K562 (cell line): ENCODE results near the gene AS3MT. TPM values are rescaled to one million over a fixed set of nuclear protein-coding genes. Genes with fewer than 3 reads are reported as not detected.

ENCODE experiments used
- ATAC-seq: fragments of 200-7000 bp; cut with Tn5 transposase; 3 replicates; pipeline ENCODE4 v1.9.1; 2020; ENCODE audit warnings: moderate library complexity
- BruUV-seq: library from RNA; stranded (reverse); fragments of 400-500 nt; replicated peaks from 2 replicates; lab custom pipeline; 2021; lab: Mats Ljungman, UMichigan
- CTCF ChIA-PET: fragments of 300-600 bp; formaldehyde crosslinking; extraction: SDS; loops from one replicate; lab custom pipeline; 2021; ENCODE audit warnings: low intra/inter-chr PET ratio; lab: Yijun Ruan, JAX
- POLR2A ChIA-PET: fragments of 300-600, 350-650 bp; sonication (Branson Sonifier 250); formaldehyde crosslinking; extraction: SDS; loops from one replicate; lab custom pipeline; 2021; ENCODE audit warnings: antibody characterized with exemption, inconsistent platforms; lab: Yijun Ruan, JAX
- DNase-seq, 4 experiments: peaks; one replicate each; pipeline versions ENCODE4 v3.0.0 to v3.0.0-alpha.2; 2011 to 2018; ENCODE audit warnings: low spot score in 3 of 4, mixed read lengths in 3 of 4; ENCODE audit errors: extremely low read depth in 1 of 4
- FAIRE-seq: peaks from 2 replicates; lab custom pipeline; 2011; peaks lifted over from hg19 to GRCh38; lab: Jason Lieb, UNC
- H2AFZ ChIP-seq: 2 replicates; pipeline ENCODE4 v1.6.0; 2011; ENCODE audit warnings: low read depth, low read length, control low read depth, inconsistent platforms
- H3K27ac ChIP-seq: fragments of 200-600 bp; 3 replicates; pipeline ENCODE4 v1.8.0; 2011; ENCODE audit warnings: low read depth, mild to moderate bottlenecking, control low read depth, inconsistent platforms, low read length, moderate library complexity, mixed read lengths; ENCODE audit errors: extremely low read depth
- H3K27me3 ChIP-seq, 2 experiments: fragments of 300-600 bp in 1 of 2; 2 replicates in 1 of 2; 3 replicates in 1 of 2; pipeline versions ENCODE4 v1.6.0 to v1.8.0; 2011; ENCODE audit warnings: inconsistent platforms in 2 of 2, low read length in 2 of 2, mild to moderate bottlenecking in 1 of 2, mixed read lengths in 1 of 2, moderate library complexity in 1 of 2; ENCODE audit not compliant: control insufficient read depth in 2 of 2, insufficient read depth in 2 of 2
- H3K36me3 ChIP-seq: fragments of 300-600 bp; 3 replicates; pipeline ENCODE4 v1.8.0; 2011; ENCODE audit warnings: mild to moderate bottlenecking, low read length, inconsistent platforms; ENCODE audit not compliant: control insufficient read depth, insufficient read depth
- H3K4me1 ChIP-seq, 2 experiments: fragments of 200-600 bp in 1 of 2; replicated peaks in 1 of 2; 2 replicates in 1 of 2; 3 replicates in 1 of 2; pipeline versions ENCODE4 v1.5.1 to v1.8.0; 2011; ENCODE audit warnings: inconsistent platforms in 2 of 2, low read length in 2 of 2, mild to moderate bottlenecking in 1 of 2, mixed read lengths in 1 of 2, moderate library complexity in 1 of 2; ENCODE audit not compliant: control insufficient read depth in 2 of 2, insufficient read depth in 2 of 2
- H3K4me2 ChIP-seq: 2 replicates; pipeline ENCODE4 v1.6.1; 2011; ENCODE audit warnings: low read length, control low read depth, inconsistent platforms, mixed read lengths; ENCODE audit not compliant: insufficient read depth
- H3K4me3 ChIP-seq: fragments of 200-600 bp; sonication (generic), shearing (Covaris generic); 2 replicates; pipeline ENCODE4 v1.5.1; 2016; ENCODE audit warnings: control low read depth, inconsistent platforms
- H3K79me2 ChIP-seq: fragments of 200-600 bp; 3 replicates; pipeline ENCODE4 v1.8.0; 2011; ENCODE audit warnings: low read length, inconsistent platforms; ENCODE audit not compliant: control insufficient read depth, insufficient read depth
- H3K9ac ChIP-seq, 2 experiments: 2 replicates each; pipeline versions ENCODE4 v1.6.0 to v1.6.1; 2011; ENCODE audit warnings: low read depth in 2 of 2, low read length in 2 of 2, control low read depth in 1 of 2, inconsistent platforms in 1 of 2, mild to moderate bottlenecking in 1 of 2, mixed read lengths in 1 of 2; ENCODE audit not compliant: insufficient read depth in 1 of 2
- H3K9me1 ChIP-seq: one replicate; pipeline ENCODE4 v1.6.0; 2011; ENCODE audit warnings: inconsistent platforms, mild to moderate bottlenecking, low read length, moderate library complexity; ENCODE audit not compliant: control insufficient read depth, insufficient read depth
- H3K9me3 ChIP-seq: replicated peaks from 2 replicates; pipeline ENCODE4 v1.5.1; 2011; ENCODE audit warnings: low read depth, low read length, inconsistent platforms; ENCODE audit not compliant: control insufficient read depth, insufficient read depth
- H4K20me1 ChIP-seq: replicated peaks from 2 replicates; pipeline ENCODE4 v1.6.1; 2011; ENCODE audit warnings: low read length, inconsistent platforms, mixed read lengths; ENCODE audit not compliant: control insufficient read depth, insufficient read depth
- ARHGAP35 ChIP-seq: fragments of 450-650 bp; IDR thresholded peaks from 2 replicates; pipeline ENCODE4 v1.6.1; 2018; ENCODE audit not compliant: partially characterized antibody
- BCL6 ChIP-seq: fragments of 250-450 bp; sonication (Bioruptor Pico); IDR thresholded peaks from 2 replicates; pipeline ENCODE4 v1.4.0; 2020
- C11orf30 ChIP-seq: fragments of 450-650 bp; IDR thresholded peaks from 2 replicates; pipeline ENCODE4 v1.6.1; 2016; ENCODE audit warnings: low read depth, mild to moderate bottlenecking
- CXXC5 ChIP-seq: fragments of 250-450 bp; sonication (Bioruptor Pico); IDR thresholded peaks from 2 replicates; pipeline ENCODE4 v1.8.0; 2022; ENCODE audit warnings: inconsistent platforms, mild to moderate bottlenecking, moderate library complexity
- FOSL1 ChIP-seq: fragments of 200-800 bp; sonication (Bioruptor generic); conservative IDR thresholded peaks from 2 replicates; pipeline ENCODE4 v1.6.1; 2016; ENCODE audit warnings: missing genetic modification characterization, missing compliant biosample characterization
- RBM14 ChIP-seq: fragments of 200-400 bp; formaldehyde crosslinking; IDR thresholded peaks from 2 replicates; pipeline ENCODE4 v1.6.1; 2018; ENCODE audit warnings: low read depth, mild to moderate bottlenecking, low read length, moderate library complexity, borderline replicate concordance; ENCODE audit not compliant: insufficient read depth
- THAP12 ChIP-seq: fragments of 250-450 bp; sonication (Bioruptor Pico); IDR thresholded peaks from 2 replicates; pipeline ENCODE4 v1.9.0; 2021; ENCODE audit warnings: mild to moderate bottlenecking, inconsistent platforms
- ZBTB34 ChIP-seq: fragments of 250-450 bp; sonication (Bioruptor Pico); IDR thresholded peaks from 2 replicates; pipeline ENCODE4 v1.8.0; 2021; ENCODE audit warnings: mild to moderate bottlenecking, moderate library complexity
- ZFPM2 ChIP-seq: fragments of 250-450 bp; sonication (Bioruptor Pico); IDR thresholded peaks from 2 replicates; pipeline ENCODE4 v1.5.1; 2022; ENCODE audit warnings: mild to moderate bottlenecking
- ZNF175 ChIP-seq: fragments of 200-800 bp; sonication (Bioruptor generic); IDR thresholded peaks from 2 replicates; pipeline ENCODE4 v1.6.1; 2016; ENCODE audit warnings: low read depth, mild to moderate bottlenecking, missing genetic modification characterization, missing compliant biosample characterization
- ZNF41 ChIP-seq: fragments of 250-450 bp; sonication (Bioruptor Pico); conservative IDR thresholded peaks from 2 replicates; pipeline ENCODE4 v1.4.0; 2020; ENCODE audit warnings: mild to moderate bottlenecking
- WGBS: fragments of 100-300 bp; shearing (Covaris generic); methylation state at CpG from one replicate; pipeline ENCODE4 v1.1.6; 2016; ENCODE audit warnings: low coverage, mixed read lengths; ENCODE audit not compliant: insufficient coverage; ENCODE audit errors: missing lambda C conversion rate; 5-methylcytosine and 5-hydroxymethylcytosine counted together
- in situ Hi-C: fragments of 300-500 bp; cut with MboI; formaldehyde crosslinking; loops from 4 replicates; pipeline ENCODE4 v1.15.0; 2018; ENCODE audit warnings: inconsistent platforms, mixed read lengths
- intact Hi-C: fragments of 100-400 bp; cut with micrococcal nuclease; formaldehyde crosslinking; loops from 2 replicates; pipeline ENCODE4 v1.14.2; 2022
- polyA plus RNA-seq, 8 experiments: library from polyadenylated mRNA; depleted of rRNA in 4 of 8; stranded (reverse) in 5 of 8; unstranded in 3 of 8; fragments of >200 nt; fragmentation: Nextera tagmentation in 2 of 8; fragmentation: Illumina TruSeq in 1 of 8; extraction: Ambion mirVana in 2 of 8; extraction: Trizol in 1 of 8; gene quantifications; 2 replicates each; pipeline versions ENCODE4 v1.2.1 to v1.2.3, GENCODE V29; 2011 to 2014; ENCODE audit warnings: inconsistent platforms in 1 of 8, missing spikeins in 1 of 8
- total RNA-seq, 7 experiments: library from RNA; depleted of rRNA in 6 of 7; stranded (reverse); fragments of >200 nt in 6 of 7; fragmentation: Illumina TruSeq in 2 of 7; extraction: Trizol in 2 of 7; gene quantifications; 2 replicates each; pipeline versions ENCODE4 v1.2.1 to v1.2.3, GENCODE V29; 2011 to 2021; ENCODE audit warnings: low replicate concordance in 1 of 7
- TF ChIP-seq, protein P1 (sequence below): fragments of 450-650 bp; formaldehyde crosslinking; IDR thresholded peaks from 2 replicates; pipeline ENCODE4 v1.4.0; 2022; ENCODE audit warnings: missing genetic modification characterization
- TF ChIP-seq, protein P2 (sequence below): fragments of 450-650 bp; IDR thresholded peaks from 2 replicates; pipeline ENCODE4 v1.6.1; 2017; ENCODE audit warnings: antibody characterized with exemption, mild to moderate bottlenecking
- TF ChIP-seq, protein P3 (sequence below): sonication (generic); formaldehyde crosslinking; IDR thresholded peaks from 2 replicates; pipeline ENCODE4 v1.9.0; 2022; ENCODE audit warnings: mild to moderate bottlenecking, missing genetic modification reagents

The AS3MT gene
- total and polyA plus RNA-seq, 9 of the 15 experiments (the other 6 are each of a cell fraction or from before 2014, with no cell fraction given), result 0.04 to 0.33 (median 0.19) TPM; not detected in 2

GRCh38 chr10:102946992-102947391 lies 77.7 kb downstream of the AS3MT start:
- H3K9me3 ChIP-seq, result no peaks in the 10 kb centered on the region
- H3K79me2 ChIP-seq, result no peaks in the 10 kb centered on the region
- H3K9me1 ChIP-seq, result no peaks in the 10 kb centered on the region
- ChIA-PET CTCF (no interaction called here), POLR2A (no interaction called here)
- 0% methylated on average over 1 of the region's 2 CpGs for WGBS
- H2AFZ ChIP-seq, result no peak overlapping the region
- in situ Hi-C loops, result no loop called here
- H3K27ac ChIP-seq, result no peak overlapping the region
- H3K27me3 ChIP-seq, result no peaks in the 10 kb centered on the region
- no peak for FAIRE-seq
- H3K4me1 ChIP-seq, result peaks cover 7 to 14% of the 10 kb centered on the region in 2 experiments
- no peak overlapping the region for H3K9ac ChIP-seq
- H3K4me2 ChIP-seq, result no peak overlapping the region
- BruUV-seq, result no TSS peak
- intact Hi-C loops, result no loop called here
- DNase-seq, result no peak
- H3K36me3 ChIP-seq, result no peaks in the 10 kb centered on the region
- no peak overlapping the region for H3K4me3 ChIP-seq
- no peak for ATAC-seq
- H4K20me1 ChIP-seq, result no peaks in the 10 kb centered on the region
- TF ChIP-seq THAP12 (CRISPR knock-in tag) (no peak), ZFPM2 (CRISPR knock-in tag) (no peak), ZBTB34 (CRISPR knock-in tag) (no peak), RBM14 (no peak), ZNF41 (CRISPR knock-in tag) (no peak), ARHGAP35 (no peak), FOSL1 (tag) (no peak), CXXC5 (no peak), BCL6 (CRISPR knock-in tag) (no peak), C11orf30 (no peak), ZNF175 (CRISPR knock-in tag) (no peak)
- TF ChIP-seq, protein P1, sequence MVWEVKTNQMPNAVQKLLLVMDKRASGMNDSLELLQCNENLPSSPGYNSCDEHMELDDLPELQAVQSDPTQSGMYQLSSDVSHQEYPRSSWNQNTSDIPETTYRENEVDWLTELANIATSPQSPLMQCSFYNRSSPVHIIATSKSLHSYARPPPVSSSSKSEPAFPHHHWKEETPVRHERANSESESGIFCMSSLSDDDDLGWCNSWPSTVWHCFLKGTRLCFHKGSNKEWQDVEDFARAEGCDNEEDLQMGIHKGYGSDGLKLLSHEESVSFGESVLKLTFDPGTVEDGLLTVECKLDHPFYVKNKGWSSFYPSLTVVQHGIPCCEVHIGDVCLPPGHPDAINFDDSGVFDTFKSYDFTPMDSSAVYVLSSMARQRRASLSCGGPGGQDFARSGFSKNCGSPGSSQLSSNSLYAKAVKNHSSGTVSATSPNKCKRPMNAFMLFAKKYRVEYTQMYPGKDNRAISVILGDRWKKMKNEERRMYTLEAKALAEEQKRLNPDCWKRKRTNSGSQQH (CRISPR knock-in tag), result no peak
- TF ChIP-seq, protein P2, sequence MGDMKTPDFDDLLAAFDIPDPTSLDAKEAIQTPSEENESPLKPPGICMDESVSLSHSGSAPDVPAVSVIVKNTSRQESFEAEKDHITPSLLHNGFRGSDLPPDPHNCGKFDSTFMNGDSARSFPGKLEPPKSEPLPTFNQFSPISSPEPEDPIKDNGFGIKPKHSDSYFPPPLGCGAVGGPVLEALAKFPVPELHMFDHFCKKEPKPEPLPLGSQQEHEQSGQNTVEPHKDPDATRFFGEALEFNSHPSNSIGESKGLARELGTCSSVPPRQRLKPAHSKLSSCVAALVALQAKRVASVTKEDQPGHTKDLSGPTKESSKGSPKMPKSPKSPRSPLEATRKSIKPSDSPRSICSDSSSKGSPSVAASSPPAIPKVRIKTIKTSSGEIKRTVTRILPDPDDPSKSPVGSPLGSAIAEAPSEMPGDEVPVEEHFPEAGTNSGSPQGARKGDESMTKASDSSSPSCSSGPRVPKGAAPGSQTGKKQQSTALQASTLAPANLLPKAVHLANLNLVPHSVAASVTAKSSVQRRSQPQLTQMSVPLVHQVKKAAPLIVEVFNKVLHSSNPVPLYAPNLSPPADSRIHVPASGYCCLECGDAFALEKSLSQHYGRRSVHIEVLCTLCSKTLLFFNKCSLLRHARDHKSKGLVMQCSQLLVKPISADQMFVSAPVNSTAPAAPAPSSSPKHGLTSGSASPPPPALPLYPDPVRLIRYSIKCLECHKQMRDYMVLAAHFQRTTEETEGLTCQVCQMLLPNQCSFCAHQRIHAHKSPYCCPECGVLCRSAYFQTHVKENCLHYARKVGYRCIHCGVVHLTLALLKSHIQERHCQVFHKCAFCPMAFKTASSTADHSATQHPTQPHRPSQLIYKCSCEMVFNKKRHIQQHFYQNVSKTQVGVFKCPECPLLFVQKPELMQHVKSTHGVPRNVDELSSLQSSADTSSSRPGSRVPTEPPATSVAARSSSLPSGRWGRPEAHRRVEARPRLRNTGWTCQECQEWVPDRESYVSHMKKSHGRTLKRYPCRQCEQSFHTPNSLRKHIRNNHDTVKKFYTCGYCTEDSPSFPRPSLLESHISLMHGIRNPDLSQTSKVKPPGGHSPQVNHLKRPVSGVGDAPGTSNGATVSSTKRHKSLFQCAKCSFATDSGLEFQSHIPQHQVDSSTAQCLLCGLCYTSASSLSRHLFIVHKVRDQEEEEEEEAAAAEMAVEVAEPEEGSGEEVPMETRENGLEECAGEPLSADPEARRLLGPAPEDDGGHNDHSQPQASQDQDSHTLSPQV, result no peak
- TF ChIP-seq, protein P3, sequence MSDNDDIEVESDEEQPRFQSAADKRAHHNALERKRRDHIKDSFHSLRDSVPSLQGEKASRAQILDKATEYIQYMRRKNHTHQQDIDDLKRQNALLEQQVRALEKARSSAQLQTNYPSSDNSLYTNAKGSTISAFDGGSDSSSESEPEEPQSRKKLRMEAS, result no peak
